Skeletal muscle satellite cell (primary cell): ENCODE data around the gene EXOC4.

ENCODE experiments used
- H3K27me3 ChIP-seq: 2 replicates; pipeline ENCODE4 v1.7.0; 2013; ENCODE audit warnings: low read length; ENCODE audit not compliant: control insufficient read depth, insufficient read depth
- H3K36me3 ChIP-seq: 2 replicates; pipeline ENCODE4 v1.7.0; 2013; ENCODE audit warnings: mild to moderate bottlenecking, control low read depth, low read length; ENCODE audit not compliant: insufficient read depth
- H3K4me1 ChIP-seq: 2 replicates; pipeline ENCODE4 v1.7.0; 2013; ENCODE audit warnings: low read length; ENCODE audit not compliant: control insufficient read depth, insufficient read depth
- H3K4me2 ChIP-seq: 2 replicates; pipeline ENCODE4 v1.7.0; 2013; ENCODE audit warnings: mild to moderate bottlenecking, low read length
- H3K4me3 ChIP-seq: 2 replicates; pipeline ENCODE4 v1.7.0; 2013; ENCODE audit warnings: low read length
- H3K9ac ChIP-seq: 2 replicates; pipeline ENCODE4 v1.7.0; 2013; ENCODE audit warnings: mild to moderate bottlenecking, low read depth, low read length, moderate library complexity
- H3K9me3 ChIP-seq: replicated peaks from 2 replicates; pipeline ENCODE4 v1.7.0; 2013; ENCODE audit warnings: mild to moderate bottlenecking, control low read depth, low read length

Gene EXOC4

DNA sequence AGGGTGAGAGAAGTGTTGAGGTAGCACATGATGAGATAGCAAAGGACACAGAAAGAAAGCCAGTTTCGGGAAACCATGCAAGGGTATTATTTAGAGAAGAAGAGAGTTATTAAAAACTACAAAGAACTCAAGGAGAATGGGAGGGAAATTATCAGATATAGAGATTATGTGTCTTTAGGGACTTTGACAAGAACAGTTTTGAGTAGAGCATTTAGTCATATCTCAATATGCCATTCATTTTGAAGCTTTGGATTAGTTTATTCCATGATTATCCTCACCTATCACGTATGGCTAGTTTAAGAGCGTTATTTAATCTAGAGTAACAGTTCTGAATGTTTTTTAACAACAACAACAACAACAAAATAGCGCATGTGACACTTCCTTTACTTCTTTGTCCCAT is 409.4 kb downstream of the EXOC4 start:
- no peak overlapping the region for H3K4me2 ChIP-seq
- H3K36me3 ChIP-seq: no peaks in the 10 kb centered on the region
- H3K4me1 ChIP-seq: no peaks in the 10 kb centered on the region
- H3K4me3 ChIP-seq: no peak overlapping the region
- H3K9ac ChIP-seq: no peak overlapping the region
- no peaks in the 10 kb centered on the region for H3K27me3 ChIP-seq
- no peaks in the 10 kb centered on the region for H3K9me3 ChIP-seq

- H3K9ac ChIP-seq: no peak overlapping the region
- no peaks in the 10 kb centered on the region for H3K9me3 ChIP-seq
- no peaks in the 10 kb centered on the region for H3K36me3 ChIP-seq
- H3K27me3 ChIP-seq: no peaks in the 10 kb centered on the region
- H3K4me1 ChIP-seq: no peaks in the 10 kb centered on the region
- no peak overlapping the region for H3K4me2 ChIP-seq
- no peak overlapping the region for H3K4me3 ChIP-seq
These were observed 410.0 kb downstream of the EXOC4 start for GRCh38 chr7:133662830-133663229.

- H3K4me2 ChIP-seq: no peak overlapping the region
- no peaks in the 10 kb centered on the region for H3K36me3 ChIP-seq
- no peaks in the 10 kb centered on the region for H3K9me3 ChIP-seq
- H3K4me3 ChIP-seq: no peak overlapping the region
- H3K27me3 ChIP-seq: no peaks in the 10 kb centered on the region
- no peak overlapping the region for H3K9ac ChIP-seq
- peaks cover 3% of the 10 kb centered on the region for H3K4me1 ChIP-seq
These were observed 411.6 kb downstream of the EXOC4 start for GRCh38 chr7:133664528-133664927.

GRCh38 chr7:133668296-133669060 is 415.6 kb downstream of the EXOC4 start:
- Histone ChIP-seq H3K36me3 (no peaks in the 10 kb centered on the region), H3K4me2 (no peak overlapping the region), H3K27me3 (no peaks in the 10 kb centered on the region), H3K4me3 (no peak overlapping the region), H3K9me3 (no peaks in the 10 kb centered on the region), H3K9ac (no peak overlapping the region), H3K4me1 (peaks cover 3% of the 10 kb centered on the region)

GRCh38 chr7:133669061-133669455 is 416.2 kb downstream of the EXOC4 start:
- Histone ChIP-seq H3K9ac (no peak overlapping the region), H3K27me3 (no peaks in the 10 kb centered on the region), H3K4me1 (peaks cover 3% of the 10 kb centered on the region), H3K36me3 (no peaks in the 10 kb centered on the region), H3K4me2 (no peak overlapping the region), H3K4me3 (no peak overlapping the region), H3K9me3 (no peaks in the 10 kb centered on the region)

- H3K36me3 ChIP-seq: no peaks in the 10 kb centered on the region
These were observed 417.4 kb downstream of the EXOC4 start for GRCh38 chr7:133670250-133670649.

GRCh38 chr7:133672866-133673265 is 420.0 kb downstream of the EXOC4 start:
- H3K9me3 ChIP-seq: no peaks in the 10 kb centered on the region
- H3K9ac ChIP-seq: no peak overlapping the region
- no peak overlapping the region for H3K4me2 ChIP-seq
- H3K27me3 ChIP-seq: no peaks in the 10 kb centered on the region
- H3K4me3 ChIP-seq: no peak overlapping the region
- H3K4me1 ChIP-seq: peaks cover 3% of the 10 kb centered on the region
- no peaks in the 10 kb centered on the region for H3K36me3 ChIP-seq

More at GRCh38 chr7:133670250-133670649, 417.4 kb downstream of the EXOC4 start:
- peaks cover 3% of the 10 kb centered on the region for H3K4me1 ChIP-seq
- no peaks in the 10 kb centered on the region for H3K27me3 ChIP-seq
- no peak overlapping the region for H3K4me3 ChIP-seq
- H3K9me3 ChIP-seq: no peaks in the 10 kb centered on the region
- H3K9ac ChIP-seq: no peak overlapping the region
- H3K4me2 ChIP-seq: no peak overlapping the region

GRCh38 chr7:133674079-133674763 is 421.3 kb downstream of the EXOC4 start:
- Histone ChIP-seq H3K4me1 (no peaks in the 10 kb centered on the region), H3K9ac (no peak overlapping the region), H3K4me3 (no peak overlapping the region), H3K4me2 (no peak overlapping the region), H3K36me3 (no peaks in the 10 kb centered on the region), H3K27me3 (no peaks in the 10 kb centered on the region), H3K9me3 (no peaks in the 10 kb centered on the region)

DNA sequence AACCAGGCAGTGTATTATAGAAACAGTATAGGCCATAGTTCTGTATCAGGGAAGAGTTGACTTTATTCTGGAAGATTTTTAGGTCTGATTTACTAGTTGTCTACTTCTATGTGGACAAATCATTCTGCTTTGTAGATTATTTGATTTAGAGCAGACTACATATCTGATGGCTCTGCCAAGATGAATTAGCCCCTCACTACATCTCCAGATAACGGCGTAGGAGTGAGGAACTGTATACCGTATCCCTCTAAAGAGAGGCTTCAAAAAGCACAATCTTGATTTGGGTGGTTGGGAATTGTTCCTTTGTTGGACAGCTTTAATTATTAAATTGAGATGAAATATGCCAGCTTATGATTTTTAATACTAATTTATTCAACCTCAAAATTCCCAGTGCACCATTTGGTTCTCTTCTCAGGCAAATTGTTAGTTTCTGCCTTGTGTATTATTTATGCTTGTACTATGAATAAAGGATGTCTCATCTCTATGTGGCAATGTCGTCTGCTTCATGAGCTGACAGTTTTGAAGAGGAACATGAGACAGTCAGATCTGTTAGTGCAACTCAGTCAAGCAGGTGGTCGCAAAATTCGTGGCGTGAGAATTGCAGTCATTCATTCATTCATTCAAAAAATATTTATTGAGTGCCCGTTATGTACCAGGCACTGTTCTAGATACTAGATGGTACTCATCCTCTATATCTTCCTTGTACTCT is 422.8 kb downstream of the EXOC4 start:
- H3K4me1 ChIP-seq: no peaks in the 10 kb centered on the region
- H3K4me2 ChIP-seq: no peak overlapping the region
- no peaks in the 10 kb centered on the region for H3K9me3 ChIP-seq
- no peak overlapping the region for H3K9ac ChIP-seq
- H3K4me3 ChIP-seq: no peak overlapping the region
- H3K27me3 ChIP-seq: no peaks in the 10 kb centered on the region
- no peaks in the 10 kb centered on the region for H3K36me3 ChIP-seq

DNA sequence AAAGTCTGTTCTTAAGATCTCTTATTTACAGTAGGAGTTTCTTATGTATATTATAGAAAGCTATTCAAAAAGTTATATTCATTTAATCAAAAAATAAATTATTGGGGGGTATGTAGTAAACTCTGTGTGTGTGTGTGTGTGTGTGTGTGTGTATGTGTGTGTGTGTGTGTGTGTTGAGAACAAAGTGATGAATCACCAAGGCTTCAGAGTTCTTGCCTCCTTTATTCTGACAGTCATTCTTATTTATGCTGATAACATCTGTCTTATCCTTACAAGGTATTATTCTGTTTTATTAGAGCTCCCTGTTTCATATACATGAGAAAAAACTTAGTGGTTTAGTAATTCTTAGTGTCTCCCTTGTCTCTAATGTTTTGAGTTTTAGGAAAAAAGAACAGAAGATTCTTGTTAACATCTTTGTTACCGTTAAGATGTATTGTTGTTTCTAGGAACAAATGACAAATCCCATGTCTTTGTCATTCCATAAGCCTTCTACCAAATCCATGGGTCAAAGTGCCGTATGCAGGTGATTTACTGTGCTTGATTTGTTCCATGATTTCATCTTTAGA is 424.0 kb downstream of the EXOC4 start:
- Histone ChIP-seq H3K27me3 (no peaks in the 10 kb centered on the region), H3K9ac (no peak overlapping the region), H3K4me1 (no peaks in the 10 kb centered on the region), H3K36me3 (no peaks in the 10 kb centered on the region), H3K4me2 (no peak overlapping the region), H3K4me3 (no peak overlapping the region), H3K9me3 (no peaks in the 10 kb centered on the region)

GRCh38 chr7:133678137-133678814 is 425.4 kb downstream of the EXOC4 start:
- Histone ChIP-seq H3K4me1 (no peaks in the 10 kb centered on the region), H3K4me2 (no peak overlapping the region), H3K9ac (no peak overlapping the region), H3K27me3 (no peaks in the 10 kb centered on the region), H3K4me3 (no peak overlapping the region), H3K36me3 (no peaks in the 10 kb centered on the region), H3K9me3 (no peaks in the 10 kb centered on the region)
